Measurements from ENCODE around the gene SLC39A7.

The SLC39A7 gene

DNA sequence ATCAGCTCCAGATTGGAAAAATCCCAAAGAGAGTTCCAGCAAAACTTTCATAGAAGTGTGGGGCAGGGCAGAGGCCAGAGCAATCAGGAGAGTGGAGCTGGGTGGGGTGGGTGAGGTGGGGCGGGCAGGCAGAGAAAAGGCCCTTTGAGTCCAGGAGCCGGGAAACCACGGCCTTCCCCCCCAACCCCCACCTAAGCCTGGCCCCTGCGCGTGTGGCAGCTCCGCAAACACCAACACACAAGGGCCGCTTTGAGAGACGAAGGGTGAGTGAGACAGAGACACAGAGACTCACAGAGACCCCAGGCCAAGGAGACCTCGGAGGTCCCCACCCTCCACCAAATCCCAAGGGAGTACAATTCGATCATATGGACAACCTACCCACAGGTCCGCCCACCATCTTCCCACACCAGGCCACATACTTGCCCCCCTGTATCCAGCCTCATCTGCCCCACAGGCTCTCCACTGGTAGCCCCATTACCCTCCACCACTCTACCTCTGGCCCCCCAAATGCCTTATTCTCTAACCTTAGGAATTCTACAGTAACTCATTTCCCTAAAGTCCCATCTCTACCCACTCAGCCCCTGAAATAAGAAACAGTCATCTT lies 10.1 kb upstream of the SLC39A7 start:
- DNase-seq (ENCODE audit: low read depth): no peak

DNA sequence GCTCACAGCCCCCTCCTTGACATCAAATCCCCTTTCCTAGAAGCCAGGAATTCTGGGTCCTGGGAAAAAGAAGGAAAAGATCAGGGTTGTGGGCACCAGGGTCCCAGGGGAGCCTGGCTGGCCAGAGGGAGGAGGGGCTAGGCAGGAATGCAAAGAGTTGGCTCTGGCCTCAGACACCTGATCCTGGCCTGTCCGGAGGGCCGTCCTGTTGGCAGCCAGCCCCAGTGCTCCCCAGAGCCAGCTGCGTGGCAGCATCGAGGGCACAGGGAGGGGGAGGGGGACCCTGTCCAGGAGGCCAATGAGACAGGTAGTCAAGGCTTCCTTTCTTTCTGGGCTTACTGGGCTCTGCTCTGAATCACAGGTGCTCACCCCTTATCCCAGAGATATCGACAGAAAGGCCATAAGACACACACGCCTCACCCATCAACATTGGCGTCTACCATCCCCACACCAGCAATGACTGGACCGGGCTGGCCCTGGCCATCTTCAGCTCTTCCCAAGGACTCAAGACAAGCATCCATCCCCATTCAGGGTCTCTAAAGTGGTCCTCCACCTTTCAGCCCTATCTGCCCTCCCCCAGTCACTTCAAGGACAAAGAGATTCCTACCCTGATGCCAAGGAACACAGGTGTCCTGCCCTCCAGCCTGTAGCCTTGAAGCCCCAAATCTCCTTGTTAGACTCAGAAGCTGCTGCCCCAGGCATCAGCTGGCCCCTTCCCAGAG lies 9.1 kb upstream of the SLC39A7 start:
- DNase-seq (ENCODE audit: low read depth): no peak

DNA sequence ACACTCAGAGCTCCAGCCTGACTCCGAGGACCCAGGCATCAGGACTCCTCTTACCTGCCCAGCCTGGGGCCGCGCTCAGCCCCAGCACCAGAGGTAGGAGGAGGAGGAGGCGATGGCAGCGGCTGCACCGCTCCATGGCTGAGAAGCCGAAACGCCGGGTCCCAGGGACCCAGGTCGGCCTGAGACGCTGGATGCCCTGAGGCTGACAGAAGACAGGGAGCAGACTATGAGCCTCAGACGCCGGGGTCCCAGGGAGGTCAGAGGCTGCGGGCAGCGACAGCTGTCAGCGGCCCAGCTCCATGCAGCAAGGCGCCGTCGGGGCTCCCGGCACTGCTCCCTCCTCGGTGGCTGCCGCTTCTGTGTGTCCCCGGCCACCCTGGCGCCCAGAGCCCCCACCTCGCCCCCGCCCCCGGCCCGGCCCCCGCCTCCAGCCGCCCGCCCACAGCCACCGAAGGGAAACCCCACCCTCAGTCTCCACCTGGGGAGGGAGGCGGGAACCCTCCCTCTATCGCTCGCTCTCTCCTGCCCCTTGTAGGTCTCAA lies 8.5 kb upstream of the SLC39A7 start, which contains the start of gene COL11A2:
Gene COL11A2 (minus strand): TSS at position 363 of the 542 bp plus-strand sequence. CDS start 227 bp downstream, at position 136.
- no peak for DNase-seq (ENCODE audit: low read depth)

DNA sequence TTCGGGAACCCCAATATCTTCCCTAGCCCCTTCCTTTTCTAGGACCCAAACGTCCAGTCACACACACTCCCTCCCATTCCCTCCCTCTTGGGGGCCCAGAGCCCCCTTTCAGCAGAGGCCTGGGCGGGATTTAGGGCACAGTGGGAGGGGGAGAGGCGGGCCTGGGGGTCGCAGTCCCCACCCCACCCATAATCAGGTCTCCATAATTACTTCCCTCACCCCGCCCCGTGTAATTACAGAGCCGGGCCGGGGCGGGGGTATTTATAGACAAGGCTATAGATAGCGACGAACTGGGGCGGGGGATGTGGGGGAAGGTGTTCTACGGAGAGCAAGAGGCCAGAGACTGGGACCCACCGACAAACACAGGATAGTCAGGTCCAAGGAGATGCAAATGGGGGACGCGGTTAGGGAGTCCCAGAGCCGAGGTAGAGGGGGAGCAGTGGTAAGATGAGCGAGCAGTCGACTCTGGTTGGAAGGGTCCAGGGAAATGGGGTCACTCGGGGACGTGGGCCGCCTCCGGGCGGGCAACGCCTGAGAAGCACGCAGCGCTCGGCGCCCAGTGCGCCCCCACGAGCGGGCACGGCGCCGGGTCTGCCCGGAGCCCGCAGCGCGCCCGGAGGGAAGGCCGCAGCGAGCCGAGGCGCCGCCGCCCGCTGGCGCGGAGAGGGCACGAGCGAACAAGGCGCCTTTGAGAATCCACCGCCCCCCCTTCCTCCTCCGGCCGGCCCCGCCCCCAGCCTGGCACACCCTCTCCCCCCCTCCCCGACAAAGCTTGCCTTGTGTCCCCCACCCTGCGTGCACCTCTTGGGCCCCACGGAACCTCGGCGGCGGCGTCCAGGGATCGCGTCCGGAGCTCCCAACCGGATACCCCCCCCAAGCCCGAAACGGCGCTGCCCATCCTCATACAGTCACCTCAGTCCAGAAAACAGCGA lies 7.7 kb upstream of the SLC39A7 start:
- DNase-seq (ENCODE audit: low read depth): no peak

DNA sequence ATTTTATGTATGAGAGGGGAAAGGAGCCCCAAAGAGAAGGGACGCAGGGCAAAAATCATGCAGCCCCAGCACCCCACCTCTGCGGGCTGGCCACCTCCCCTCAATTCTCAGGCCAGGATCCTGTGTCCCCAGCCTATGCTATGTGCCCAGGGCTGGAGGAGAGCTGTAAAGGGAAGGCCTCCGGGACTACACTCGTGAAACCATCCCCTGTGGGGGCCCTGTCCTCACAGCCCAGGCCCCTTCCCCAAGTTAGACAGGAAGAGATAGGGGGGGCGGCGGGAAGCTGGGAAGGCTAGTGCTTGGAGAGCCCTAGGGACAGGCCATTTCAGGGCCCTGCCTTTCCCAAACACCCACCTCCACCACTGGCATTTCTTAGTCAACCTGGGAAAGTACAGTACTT lies 7.0 kb upstream of the SLC39A7 start:
- DNase-seq (ENCODE audit: low read depth): no peak

DNA sequence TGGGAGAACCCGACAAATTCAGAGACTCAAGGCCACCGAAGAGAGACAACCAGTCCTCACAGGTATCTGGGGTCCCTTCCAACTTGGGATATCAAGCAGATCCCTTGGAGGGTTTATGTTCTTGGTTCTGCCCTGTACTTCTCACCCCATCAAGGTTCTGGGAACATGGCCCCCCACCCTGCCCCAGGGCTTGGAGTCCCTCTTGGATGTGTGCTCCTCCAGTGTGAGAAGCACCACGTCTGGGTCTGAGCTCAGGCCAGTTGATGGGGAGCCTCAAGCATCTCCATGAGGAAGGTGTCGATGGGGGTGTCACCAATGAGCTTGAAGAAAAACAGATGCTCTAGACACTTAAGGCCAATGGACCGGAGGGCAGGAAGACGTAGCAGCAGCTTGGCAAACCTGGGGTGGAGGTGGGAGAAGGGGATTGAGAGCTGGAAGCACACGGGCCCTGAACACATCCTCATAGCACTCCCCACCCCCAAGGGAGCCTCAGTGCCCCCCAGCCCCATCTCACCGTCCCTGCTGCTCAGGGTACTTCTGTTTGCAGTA lies 6.2 kb upstream of the SLC39A7 start:
- no peak for DNase-seq (ENCODE audit: low read depth)

DNA sequence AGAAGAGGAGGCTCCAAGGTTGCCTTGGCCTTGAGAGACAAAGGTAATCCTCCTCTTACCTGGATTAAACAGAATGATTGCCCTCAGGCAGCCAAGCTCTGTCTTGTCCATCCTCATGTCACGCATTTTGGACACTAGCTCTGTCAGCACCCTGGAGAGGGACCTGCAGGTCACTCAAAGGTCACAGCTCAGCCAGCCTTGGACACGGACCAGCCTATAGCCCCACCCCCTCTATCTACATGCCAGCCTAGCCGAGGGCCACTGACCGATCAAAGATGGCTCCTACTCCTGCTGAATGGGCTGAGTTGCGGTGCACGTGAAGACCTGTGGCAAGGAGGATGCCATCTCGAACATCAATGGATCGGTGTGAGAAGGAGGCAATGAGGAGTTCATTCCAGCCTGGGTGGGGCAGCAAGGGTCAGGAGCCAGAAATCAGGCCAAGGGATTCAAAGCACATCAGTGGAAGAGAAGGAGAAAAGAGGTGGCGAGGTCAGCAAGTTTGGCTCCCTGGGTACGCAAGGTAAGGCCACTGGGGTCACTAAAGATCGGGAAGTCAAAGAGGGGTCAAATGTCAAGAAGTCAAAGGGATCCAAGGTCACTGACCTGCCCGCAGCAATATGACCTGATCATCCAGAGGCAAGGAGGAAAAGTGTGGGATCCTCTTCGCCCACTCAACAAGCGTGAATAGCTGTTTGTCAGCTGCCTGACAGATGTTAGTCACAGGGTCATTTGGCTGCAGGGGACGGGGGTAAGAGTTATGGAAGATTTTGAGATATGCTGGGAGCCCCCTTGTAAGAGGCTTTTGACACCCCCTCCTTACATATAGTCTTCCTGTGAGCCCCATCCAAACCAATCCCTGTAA lies 5.1 kb upstream of the SLC39A7 start:
- no peak for DNase-seq (ENCODE audit: low read depth)

DNA sequence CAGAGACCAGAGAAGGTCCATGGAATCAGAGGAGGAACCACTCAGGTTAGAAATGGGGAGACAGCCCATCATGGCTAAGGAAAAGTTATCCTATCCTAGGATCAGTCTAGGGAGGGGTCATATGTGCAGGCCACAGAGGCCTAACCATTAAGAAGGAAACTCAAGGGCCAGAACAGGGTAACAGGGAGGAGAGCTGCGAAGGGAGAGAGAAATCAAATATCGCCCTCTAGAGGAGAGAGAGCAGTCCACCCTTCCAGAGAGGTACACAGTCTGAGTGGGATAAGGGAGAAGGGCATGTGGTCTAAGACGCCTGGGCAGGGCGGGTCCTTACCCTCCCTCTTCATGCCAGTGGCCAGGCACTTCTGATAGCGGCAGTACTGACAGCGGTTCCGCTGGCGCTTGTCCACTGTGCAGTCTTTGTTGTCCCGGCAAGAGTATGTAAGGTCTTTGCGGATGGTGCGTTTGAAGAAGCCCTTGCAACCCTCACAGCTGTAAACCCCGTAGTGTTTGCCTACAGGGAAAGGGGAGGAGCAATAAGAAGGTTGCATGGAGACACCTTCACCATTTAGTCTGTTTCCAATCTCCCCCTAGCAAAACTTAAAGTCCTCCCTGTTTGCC lies 3.1 kb upstream of the SLC39A7 start:
- DNase-seq (ENCODE audit: low read depth): no peak

DNA sequence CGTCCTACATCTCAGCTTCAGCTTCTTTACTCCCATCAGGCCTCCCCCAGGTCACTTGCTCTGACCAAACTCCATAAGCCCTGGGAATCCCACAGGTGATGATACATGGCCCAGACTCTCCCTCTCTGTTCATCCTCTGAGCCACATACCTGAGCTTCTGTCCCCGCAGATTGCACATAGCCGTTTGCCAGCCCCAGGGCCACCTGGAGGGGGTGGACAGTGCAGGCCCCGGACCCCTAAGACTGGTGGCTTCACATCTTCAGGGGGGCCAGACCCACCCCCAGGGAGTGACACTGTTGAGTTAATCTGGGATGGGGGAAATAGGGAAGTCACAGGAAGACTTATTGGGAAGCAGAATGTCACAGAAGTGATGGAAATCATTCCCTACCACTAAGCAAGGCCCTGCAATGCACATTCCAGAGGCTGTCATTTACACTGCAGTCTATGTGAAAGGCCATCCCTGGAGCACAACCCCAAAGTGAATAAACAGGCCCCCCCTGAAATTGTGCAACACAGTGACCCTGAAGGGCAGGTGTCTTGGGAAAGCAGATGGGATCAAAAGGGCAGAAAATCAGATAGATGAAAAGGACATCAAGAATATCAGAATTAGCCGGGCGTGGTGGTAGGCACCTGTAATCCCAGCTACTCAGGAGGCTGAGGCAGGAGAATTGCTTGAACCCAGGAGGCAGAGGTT lies 2.4 kb upstream of the SLC39A7 start:
- no peak for DNase-seq (ENCODE audit: low read depth)

DNA sequence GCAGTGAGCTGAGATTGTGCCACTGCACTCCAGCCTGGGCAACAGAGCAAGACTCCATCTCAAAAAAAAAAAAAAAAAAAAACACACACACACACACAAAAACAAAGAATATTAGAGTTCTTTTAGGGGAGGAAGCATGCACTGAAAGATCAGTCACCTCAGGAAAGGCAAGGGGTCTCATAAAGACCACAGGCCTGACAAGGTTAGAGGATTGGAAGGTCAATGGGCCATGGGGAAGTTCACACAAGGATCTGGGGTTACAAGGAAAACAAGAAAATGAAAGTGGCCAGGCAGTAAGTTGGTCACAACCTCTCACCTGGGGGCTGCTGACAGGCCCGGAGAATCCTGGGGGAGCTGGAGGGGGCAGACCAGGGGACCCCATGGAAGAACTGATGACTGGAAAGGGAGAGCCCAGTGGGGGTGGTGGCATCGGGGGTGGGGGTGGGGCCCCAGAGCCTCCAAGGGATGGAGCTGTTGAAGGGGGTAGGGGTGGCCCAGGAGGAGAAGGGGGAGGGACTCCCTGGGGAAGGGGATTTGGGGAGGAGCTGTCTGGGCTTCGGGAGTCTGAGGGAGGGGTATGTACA lies 1.7 kb upstream of the SLC39A7 start:
- no peak for DNase-seq (ENCODE audit: low read depth)

DNA sequence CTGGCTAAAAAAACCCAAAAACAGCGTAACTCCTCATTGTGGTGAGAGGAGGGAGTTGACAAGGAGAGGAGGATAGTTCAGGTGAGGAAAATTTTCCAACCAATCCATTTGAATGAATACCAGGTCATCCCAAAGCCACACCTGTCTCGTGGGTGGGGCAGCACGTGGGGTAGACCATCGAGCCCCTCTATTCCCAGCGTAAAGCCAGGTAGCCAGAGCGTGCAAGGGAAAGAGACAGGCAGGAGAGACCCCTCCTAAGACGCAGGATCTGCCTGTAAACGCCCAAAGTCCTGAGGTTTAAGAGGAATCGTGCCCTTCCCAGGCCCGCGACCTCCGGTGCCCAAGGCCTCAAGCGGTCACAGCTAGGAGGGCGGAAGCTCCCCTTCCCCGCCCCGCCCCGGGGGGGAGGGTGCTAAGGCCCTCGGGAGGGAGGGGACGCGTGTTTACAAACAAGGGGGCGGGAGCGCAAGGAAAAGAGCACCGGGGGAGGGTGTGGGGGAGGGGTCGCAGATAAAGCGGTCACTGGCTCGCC lies 914 bp upstream of the SLC39A7 start:
- DNase-seq (ENCODE audit: low read depth): peak; percentile 91

DNA sequence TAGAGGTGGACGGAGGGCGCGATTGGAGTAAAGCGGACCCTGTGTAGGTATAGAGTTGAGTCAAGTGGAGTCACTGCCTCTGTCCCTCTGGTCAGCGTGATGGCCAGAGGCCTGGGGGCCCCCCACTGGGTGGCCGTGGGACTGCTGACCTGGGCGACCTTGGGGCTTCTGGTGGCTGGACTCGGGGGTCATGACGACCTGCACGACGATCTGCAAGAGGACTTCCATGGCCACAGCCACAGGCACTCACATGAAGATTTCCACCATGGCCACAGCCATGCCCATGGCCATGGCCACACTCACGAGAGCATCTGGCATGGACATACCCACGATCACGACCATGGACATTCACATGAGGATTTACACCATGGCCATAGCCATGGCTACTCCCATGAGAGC lies 479 bp downstream of the SLC39A7 start:
- no peak for DNase-seq (ENCODE audit: low read depth)

DNA sequence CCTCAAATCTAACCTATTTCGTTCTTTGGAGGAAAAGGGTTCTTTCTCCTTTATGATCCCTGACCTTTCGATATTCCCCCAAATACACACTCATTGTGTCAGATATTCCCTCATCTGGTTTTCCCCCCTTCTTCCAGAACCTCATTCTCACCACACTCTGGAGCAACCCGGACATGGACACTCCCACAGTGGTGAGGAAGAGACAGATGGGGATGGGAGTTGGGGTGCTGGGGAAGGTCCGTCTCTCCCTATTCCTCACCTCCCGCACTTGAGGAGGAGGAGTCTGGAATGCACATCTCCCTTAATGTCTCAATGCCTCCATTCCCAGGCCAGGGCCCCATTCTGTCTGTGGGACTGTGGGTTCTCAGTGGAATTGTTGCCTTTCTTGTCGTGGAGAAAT lies 1.3 kb downstream of the SLC39A7 start:
- no peak for DNase-seq (ENCODE audit: low read depth)

DNA sequence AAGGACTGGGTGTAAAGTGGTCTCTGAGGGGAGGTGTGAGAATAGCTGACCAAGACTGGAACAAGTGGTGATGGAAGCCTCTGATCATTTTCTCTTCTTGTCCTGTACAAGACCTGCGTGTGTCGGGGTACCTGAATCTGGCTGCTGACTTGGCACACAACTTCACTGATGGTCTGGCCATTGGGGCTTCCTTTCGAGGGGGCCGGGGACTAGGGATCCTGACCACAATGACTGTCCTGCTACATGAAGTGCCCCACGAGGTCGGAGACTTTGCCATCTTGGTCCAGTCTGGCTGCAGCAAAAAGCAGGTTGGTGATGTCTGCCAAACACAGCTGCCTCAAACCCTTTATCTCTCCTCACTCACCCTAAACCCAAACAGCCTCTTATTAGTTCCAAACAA lies 2.1 kb downstream of the SLC39A7 start:
- DNase-seq (ENCODE audit: low read depth): no peak

DNA sequence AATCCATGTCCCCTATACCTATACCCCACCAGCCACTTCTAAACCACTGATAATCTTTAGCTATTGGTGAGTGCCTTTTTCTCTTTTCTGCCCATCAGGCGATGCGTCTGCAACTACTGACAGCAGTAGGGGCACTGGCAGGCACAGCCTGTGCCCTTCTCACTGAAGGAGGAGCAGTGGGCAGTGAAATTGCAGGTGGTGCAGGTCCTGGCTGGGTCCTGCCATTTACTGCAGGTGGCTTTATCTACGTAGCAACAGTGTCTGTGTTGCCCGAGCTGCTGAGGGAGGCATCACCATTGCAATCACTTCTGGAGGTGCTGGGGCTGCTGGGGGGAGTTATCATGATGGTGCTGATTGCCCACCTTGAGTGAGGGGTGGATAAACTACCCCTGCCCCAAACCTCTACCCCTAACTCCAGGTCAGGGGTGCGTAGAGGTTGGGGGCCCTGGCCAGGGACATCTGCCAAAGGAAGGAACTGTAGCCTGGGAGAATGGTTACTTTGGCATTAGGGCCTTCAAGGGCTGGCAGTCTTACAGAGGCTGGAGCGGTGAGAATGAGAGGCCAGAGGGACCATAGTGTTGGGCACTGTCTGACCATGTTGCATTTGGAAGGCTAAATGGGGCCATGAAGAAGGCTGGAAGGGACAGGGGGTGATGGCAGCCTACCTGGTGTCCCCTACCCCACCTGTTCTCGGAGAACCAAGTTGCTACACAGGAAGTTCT lies 2.9 kb downstream of the SLC39A7 start:
- no peak for DNase-seq (ENCODE audit: low read depth)

DNA sequence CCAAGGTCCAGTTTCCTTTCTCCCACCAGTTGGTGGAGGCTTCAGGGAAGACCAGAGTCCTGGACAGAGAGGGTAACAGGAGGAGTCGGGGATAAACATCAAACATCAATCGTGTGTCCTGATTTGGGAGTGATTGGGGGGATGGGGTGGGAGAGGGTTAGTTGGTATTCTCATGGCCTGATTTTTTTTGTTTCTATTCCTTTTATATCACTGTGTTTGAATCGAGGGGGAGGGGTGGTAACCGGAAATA lies 3.4 kb downstream of the SLC39A7 start:
- no peak for DNase-seq (ENCODE audit: low read depth)

DNA sequence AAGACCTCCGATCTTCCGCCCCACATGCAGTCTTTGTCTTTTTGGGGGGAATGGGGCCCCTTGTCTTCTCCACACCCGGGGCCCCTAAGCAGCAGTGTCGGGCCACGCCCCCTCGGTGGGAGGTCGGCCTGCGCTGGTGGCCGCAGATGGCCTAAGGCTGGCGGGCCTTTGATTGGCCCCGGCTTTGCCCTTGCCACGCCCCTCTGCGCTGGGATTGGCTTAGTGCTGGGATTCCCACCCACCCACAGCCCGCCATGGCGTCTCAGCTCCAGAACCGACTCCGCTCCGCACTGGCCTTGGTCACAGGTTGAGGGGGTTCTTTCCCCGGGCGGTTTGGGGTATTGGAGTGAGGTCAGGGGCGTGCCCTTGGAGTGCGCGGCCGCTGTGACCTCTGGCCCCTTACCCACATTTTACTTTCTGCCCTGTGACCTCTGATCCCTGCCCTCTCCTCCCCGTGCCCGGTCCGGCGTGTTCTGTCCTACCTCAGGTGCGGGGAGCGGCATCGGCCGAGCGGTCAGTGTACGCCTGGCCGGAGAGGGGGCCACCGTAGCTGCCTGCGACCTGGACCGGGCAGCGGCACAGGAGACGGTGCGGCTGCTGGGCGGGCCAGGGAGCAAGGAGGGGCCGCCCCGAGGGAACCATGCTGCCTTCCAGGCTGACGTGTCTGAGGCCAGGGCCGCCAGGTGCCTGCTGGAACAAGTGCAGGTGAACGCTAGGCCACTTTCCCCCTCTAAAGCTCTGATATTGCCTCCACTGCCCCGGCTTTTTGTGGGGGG lies 3.9 kb downstream of the SLC39A7 start, which contains the start of gene HSD17B8:
Gene HSD17B8 (plus strand): TSS at position 241 of the 776 bp plus-strand sequence. CDS start 14 bp downstream, at position 255.
- DNase-seq (ENCODE audit: low read depth): peak; percentile 88
